Neural progenitor cell (in vitro differentiated cells): ENCODE results near the gene GATD1. TPM values are rescaled to one million over a fixed set of nuclear protein-coding genes. Genes with fewer than 3 reads are reported as not detected.

Experiments
- DNase-seq: peaks from one replicate; pipeline ENCODE4 v3.0.0-alpha.2; 2016; ENCODE audit warnings: low spot score
- H2AFZ ChIP-seq: fragments of 200-600 bp; sonication (generic); replicated peaks from 2 replicates; pipeline ENCODE4 v1.6.1; 2016; ENCODE audit warnings: antibody characterized with exemption
- H3F3A ChIP-seq: fragments of 200-600 bp; sonication (generic); 2 replicates; pipeline ENCODE4 v1.6.1; 2016; ENCODE audit warnings: antibody characterized with exemption, low read depth
- H3K27ac ChIP-seq: fragments of 200-600 bp; sonication (generic); 2 replicates; pipeline ENCODE4 v1.5.1; 2016; ENCODE audit warnings: mild to moderate bottlenecking
- H3K27me3 ChIP-seq: fragments of 200-600 bp; sonication (generic); 2 replicates; pipeline ENCODE4 v1.6.1; 2016; ENCODE audit warnings: mild to moderate bottlenecking, moderate library complexity
- H3K36me3 ChIP-seq: fragments of 200-600 bp; sonication (generic); 2 replicates; pipeline ENCODE4 v1.5.1; 2016
- H3K4me1 ChIP-seq: fragments of 200-600 bp; sonication (generic); 2 replicates; pipeline ENCODE4 v1.6.1; 2016; ENCODE audit warnings: mixed run types
- H3K4me2 ChIP-seq: fragments of 200-600 bp; sonication (generic); 2 replicates; pipeline ENCODE4 v1.6.1; 2016
- H3K4me3 ChIP-seq: fragments of 200-600 bp; sonication (generic); 2 replicates; pipeline ENCODE4 v1.5.1; 2016
- H3K79me2 ChIP-seq: fragments of 200-600 bp; sonication (generic); 2 replicates; pipeline ENCODE4 v1.6.1; 2016; ENCODE audit warnings: low read depth
- H3K9ac ChIP-seq: fragments of 200-600 bp; sonication (generic); 2 replicates; pipeline ENCODE4 v1.6.1; 2016
- H3K9me3 ChIP-seq: fragments of 200-600 bp; sonication (generic); 2 replicates; pipeline ENCODE4 v1.5.1; 2016; ENCODE audit warnings: low read depth
- H4K20me1 ChIP-seq: fragments of 200-600 bp; sonication (generic); 2 replicates; pipeline ENCODE4 v1.6.1; 2016; ENCODE audit warnings: low read depth
- H3K27ac Mint-ChIP-seq: 3 replicates; pipeline ENCODE4 v1.8.0; 2021; ENCODE audit warnings: mixed read lengths
- H3K27me3 Mint-ChIP-seq: 2 replicates; pipeline ENCODE4 v1.8.0; 2022; ENCODE audit warnings: low read depth, mild to moderate bottlenecking, inconsistent platforms, moderate library complexity, mixed read lengths; ENCODE audit not compliant: insufficient read depth
- H3K36me3 Mint-ChIP-seq: 3 replicates; pipeline ENCODE4 v1.8.0; 2021; ENCODE audit warnings: mixed read lengths
- H3K4me1 Mint-ChIP-seq: 3 replicates; pipeline ENCODE4 v1.8.0; 2021; ENCODE audit warnings: mixed read lengths
- H3K4me3 Mint-ChIP-seq: 3 replicates; pipeline ENCODE4 v1.8.0; 2021; ENCODE audit warnings: mild to moderate bottlenecking, moderate library complexity, mixed read lengths
- H3K9me3 Mint-ChIP-seq: 3 replicates; pipeline ENCODE4 v1.8.0; 2020; ENCODE audit warnings: mixed read lengths
- CTCF ChIP-seq: fragments of 200-600 bp; sonication (generic); IDR thresholded peaks from 2 replicates; pipeline ENCODE4 v1.5.1; 2017; ENCODE audit warnings: antibody characterized with exemption, mild to moderate bottlenecking
- EZH2 ChIP-seq: fragments of 200-600 bp; sonication (generic); IDR thresholded peaks from 2 replicates; pipeline ENCODE4 v1.6.1; 2017; ENCODE audit warnings: antibody characterized with exemption, mild to moderate bottlenecking, moderate library complexity
- EZH2phosphoT487 ChIP-seq: fragments of 200-600 bp; sonication (generic); IDR thresholded peaks from 2 replicates; pipeline ENCODE4 v1.6.1; 2017; ENCODE audit warnings: antibody characterized with exemption
- total RNA-seq: library from RNA; depleted of rRNA; stranded (reverse); fragments of >200 nt; gene quantifications from 2 replicates; pipeline ENCODE4 v1.2.3, GENCODE V29; 2015; ENCODE audit warnings: low replicate concordance

Gene GATD1
- total RNA-seq, 1 donor from 2014 or later, result 24.1 TPM

GRCh38 chr11:769887-770641 is 7.2 kb downstream of the GATD1 start:
- Histone ChIP-seq H3K4me1 (peaks cover under 1% of the 10 kb centered on the region), H3K4me2 (no peak overlapping the region), H4K20me1 (peaks cover 50% of the 10 kb centered on the region), H3K9ac (no peak overlapping the region), H3K36me3 (no peaks in the 10 kb centered on the region), H3K9me3 (no peaks in the 10 kb centered on the region), H3K27me3 (no peaks in the 10 kb centered on the region), H2AFZ (no peak overlapping the region), H3K79me2 (peaks cover 20% of the 10 kb centered on the region), H3K27ac (no peak overlapping the region), H3K4me3 (no peak overlapping the region), H3F3A (peaks cover 8% of the 10 kb centered on the region)
- H3K4me3 Mint-ChIP-seq, result no peak overlapping the region
- DNase-seq, result no peak
- no peaks in the 10 kb centered on the region for H3K9me3 Mint-ChIP-seq
- H3K27me3 Mint-ChIP-seq, result peaks cover 2% of the 10 kb centered on the region
- no peaks in the 10 kb centered on the region for H3K4me1 Mint-ChIP-seq
- H3K36me3 Mint-ChIP-seq, result peaks cover 7% of the 10 kb centered on the region
- no peak for TF ChIP-seq CTCF
- no peak for TF ChIP-seq EZH2phosphoT487
- TF ChIP-seq EZH2, result no peak
- no peak overlapping the region for H3K27ac Mint-ChIP-seq

GRCh38 chr11:767238-767637 is 10.0 kb downstream of the GATD1 start:
- no peaks in the 10 kb centered on the region for H3K27me3 ChIP-seq
- no peak overlapping the region for H3K4me2 ChIP-seq
- H4K20me1 ChIP-seq, result peaks cover 45% of the 10 kb centered on the region
- no peak overlapping the region for H3K9ac ChIP-seq
- Mint-ChIP-seq H3K36me3 (peaks cover 14% of the 10 kb centered on the region), H3K27me3 (peaks cover 6% of the 10 kb centered on the region), H3K4me1 (no peaks in the 10 kb centered on the region), H3K9me3 (no peaks in the 10 kb centered on the region), H3K4me3 (no peak overlapping the region), H3K27ac (no peak overlapping the region)
- H3K27ac ChIP-seq, result no peak overlapping the region
- H3K9me3 ChIP-seq, result no peaks in the 10 kb centered on the region
- no peaks in the 10 kb centered on the region for H3K79me2 ChIP-seq
- no peak overlapping the region for H2AFZ ChIP-seq
- DNase-seq, result no peak
- H3K36me3 ChIP-seq, result no peaks in the 10 kb centered on the region
- TF ChIP-seq EZH2phosphoT487 (no peak), EZH2 (no peak), CTCF (no peak)
- H3K4me1 ChIP-seq, result no peaks in the 10 kb centered on the region
- H3F3A ChIP-seq, result peaks cover 31% of the 10 kb centered on the region
- H3K4me3 ChIP-seq, result no peak overlapping the region

- Histone ChIP-seq H3K4me1 (no peaks in the 10 kb centered on the region), H3K36me3 (no peaks in the 10 kb centered on the region), H3K79me2 (no peaks in the 10 kb centered on the region), H3F3A (peaks cover 35% of the 10 kb centered on the region), H3K4me3 (no peak overlapping the region), H2AFZ (no peak overlapping the region), H3K9ac (no peak overlapping the region), H3K27ac (no peak overlapping the region), H4K20me1 (peaks cover 47% of the 10 kb centered on the region), H3K4me2 (no peak overlapping the region), H3K9me3 (no peaks in the 10 kb centered on the region), H3K27me3 (no peaks in the 10 kb centered on the region)
- H3K9me3 Mint-ChIP-seq, result no peaks in the 10 kb centered on the region
- H3K27me3 Mint-ChIP-seq, result peaks cover 6% of the 10 kb centered on the region
- TF ChIP-seq EZH2phosphoT487 (no peak), CTCF (no peak), EZH2 (no peak)
- no peak for DNase-seq
- no peaks in the 10 kb centered on the region for H3K4me1 Mint-ChIP-seq
- H3K4me3 Mint-ChIP-seq, result no peak overlapping the region
- peaks cover 14% of the 10 kb centered on the region for H3K36me3 Mint-ChIP-seq
- H3K27ac Mint-ChIP-seq, result no peak overlapping the region
Measured at GRCh38 chr11:766936-767210, 10.4 kb downstream of the GATD1 start.
